BJ (cell line): ENCODE measurements around the gene ST3GAL3. TPM values are rescaled to one million over a fixed set of nuclear protein-coding genes. Genes with fewer than 3 reads are reported as not detected.
"Not testable (repeated sequence)": the region's sequence is repeated elsewhere in the genome, so short reads cannot be mapped to it uniquely, and the experiment has no call there.

Source experiments
- CTCF ChIA-PET: fragments of 350-600 bp; formaldehyde crosslinking; extraction: SDS; loops from one replicate; lab custom pipeline; 2021; ENCODE audit warnings: antibody characterized with exemption, inconsistent platforms; lab: Yijun Ruan, JAX
- POLR2A ChIA-PET: fragments of 300-600 bp; sonication (Branson Sonifier 250); formaldehyde crosslinking; extraction: SDS; loops from one replicate; lab custom pipeline; 2021; ENCODE audit warnings: antibody characterized with exemption; lab: Charles Lee
- DNase-seq: peaks from one replicate; pipeline ENCODE4 v3.0.0-alpha.2; 2011; ENCODE audit warnings: low read depth
- H3K27me3 ChIP-seq: 2 replicates; pipeline ENCODE4 v1.6.0; 2011; ENCODE audit warnings: low read length; ENCODE audit not compliant: control insufficient read depth, insufficient read depth
- H3K36me3 ChIP-seq: 2 replicates; pipeline ENCODE4 v1.5.1; 2011; ENCODE audit warnings: low read length; ENCODE audit not compliant: control insufficient read depth, insufficient read depth
- H3K4me3 ChIP-seq: 2 replicates; pipeline ENCODE4 v1.5.1; 2011; ENCODE audit warnings: low read depth, mild to moderate bottlenecking, control low read depth, low read length
- polyA plus RNA-seq: library from polyadenylated mRNA; depleted of rRNA; stranded (reverse); fragments of >200 nt; gene quantifications from 2 replicates; pipeline ENCODE4 v1.2.3, GENCODE V29; 2011
- TF ChIP-seq, protein P1 (sequence below): IDR thresholded peaks from 2 replicates; pipeline ENCODE4 v1.5.1; 2011; ENCODE audit warnings: low read depth, mild to moderate bottlenecking, control low read depth, inconsistent platforms, low read length, moderate library complexity; ENCODE audit not compliant: insufficient read depth

The ST3GAL3 gene
- polyA plus RNA-seq, 1 experiment = 24.2 TPM

DNA sequence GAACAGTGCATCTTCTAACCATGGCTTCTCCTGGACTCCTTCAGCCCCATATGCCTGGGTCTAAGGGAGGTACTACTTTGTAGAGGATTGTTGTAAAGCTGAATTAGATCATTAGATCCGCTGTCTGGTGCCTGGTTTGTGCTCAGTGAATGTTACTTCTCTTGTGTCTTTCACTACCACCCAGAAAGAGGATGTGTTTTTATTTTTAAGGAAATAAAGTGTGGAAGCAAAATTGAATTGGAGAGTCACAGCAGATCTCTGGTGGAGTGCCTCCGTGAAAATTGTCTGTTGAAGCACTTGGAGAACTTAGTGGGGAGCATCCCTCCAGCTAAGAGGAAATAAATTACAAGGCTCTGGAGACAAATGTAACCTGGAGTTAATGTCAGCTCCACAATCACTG is 124.5 kb downstream of the ST3GAL3 start:
- POLR2A ChIA-PET = no interaction called here
- Histone ChIP-seq H3K36me3 (no peaks in the 10 kb centered on the region), H3K4me3 (no peak overlapping the region), H3K27me3 (no peaks in the 10 kb centered on the region)
- TF ChIP-seq, protein P1, sequence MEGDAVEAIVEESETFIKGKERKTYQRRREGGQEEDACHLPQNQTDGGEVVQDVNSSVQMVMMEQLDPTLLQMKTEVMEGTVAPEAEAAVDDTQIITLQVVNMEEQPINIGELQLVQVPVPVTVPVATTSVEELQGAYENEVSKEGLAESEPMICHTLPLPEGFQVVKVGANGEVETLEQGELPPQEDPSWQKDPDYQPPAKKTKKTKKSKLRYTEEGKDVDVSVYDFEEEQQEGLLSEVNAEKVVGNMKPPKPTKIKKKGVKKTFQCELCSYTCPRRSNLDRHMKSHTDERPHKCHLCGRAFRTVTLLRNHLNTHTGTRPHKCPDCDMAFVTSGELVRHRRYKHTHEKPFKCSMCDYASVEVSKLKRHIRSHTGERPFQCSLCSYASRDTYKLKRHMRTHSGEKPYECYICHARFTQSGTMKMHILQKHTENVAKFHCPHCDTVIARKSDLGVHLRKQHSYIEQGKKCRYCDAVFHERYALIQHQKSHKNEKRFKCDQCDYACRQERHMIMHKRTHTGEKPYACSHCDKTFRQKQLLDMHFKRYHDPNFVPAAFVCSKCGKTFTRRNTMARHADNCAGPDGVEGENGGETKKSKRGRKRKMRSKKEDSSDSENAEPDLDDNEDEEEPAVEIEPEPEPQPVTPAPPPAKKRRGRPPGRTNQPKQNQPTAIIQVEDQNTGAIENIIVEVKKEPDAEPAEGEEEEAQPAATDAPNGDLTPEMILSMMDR = no peak
- no peak for DNase-seq
- CTCF ChIA-PET = interaction anchor here (1.2 kb wide), 1 partner anchor 103 kb away, joined by 3 read pairs; no protein-coding TSS in a partner anchor

DNA sequence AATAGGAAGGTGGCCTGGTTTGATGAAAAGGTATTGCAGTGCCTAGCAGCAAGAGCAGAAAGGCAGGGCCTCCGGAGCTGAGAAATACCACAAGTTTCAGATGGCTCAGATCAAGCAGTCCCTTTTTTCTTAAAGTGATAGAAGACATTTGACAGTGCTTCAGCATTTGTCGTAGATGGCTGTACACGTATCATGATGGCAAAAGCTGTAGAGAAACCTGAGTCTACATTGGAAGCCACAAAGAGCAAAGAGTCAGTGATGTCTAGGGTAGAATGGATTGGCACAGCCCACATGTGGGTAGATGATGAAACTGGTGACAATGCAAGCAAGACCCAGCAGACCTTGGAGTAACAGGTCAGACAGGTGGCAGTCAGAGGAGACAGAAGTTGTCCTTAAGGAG is 124.9 kb downstream of the ST3GAL3 start:
- no peaks in the 10 kb centered on the region for H3K27me3 ChIP-seq
- H3K4me3 ChIP-seq = no peak overlapping the region
- ChIA-PET CTCF (interaction anchor here (1.0 to 1.2 kb wide), 2 partner anchors 69 to 103 kb away, joined by 3 to 5 read pairs; no protein-coding TSS in a partner anchor), POLR2A (no interaction called here)
- TF ChIP-seq, protein P1 = no peak
- no peak for DNase-seq
- no peaks in the 10 kb centered on the region for H3K36me3 ChIP-seq

DNA sequence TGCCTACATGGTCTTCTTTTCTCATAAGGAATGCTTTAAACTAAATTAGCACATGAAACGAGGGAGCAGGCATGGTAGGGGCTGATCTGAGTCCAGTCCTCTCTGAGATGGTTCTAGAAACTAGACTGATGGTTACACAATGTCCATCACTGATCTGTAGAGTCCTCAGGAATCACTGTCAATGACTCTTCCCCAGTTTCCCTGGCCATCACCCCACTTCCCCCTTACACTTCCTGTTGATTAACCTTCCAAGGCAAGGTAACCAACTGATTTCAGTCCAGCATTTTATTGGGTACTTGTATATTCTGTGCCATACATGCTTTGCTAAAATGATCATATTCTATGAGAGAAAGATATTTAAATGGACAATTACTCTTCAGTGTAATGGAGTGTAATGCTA is 125.7 kb downstream of the ST3GAL3 start:
- POLR2A ChIA-PET = no interaction called here
- no peaks in the 10 kb centered on the region for H3K36me3 ChIP-seq
- no peak for DNase-seq
- CTCF ChIA-PET = interaction anchor here (1.0 to 2.5 kb wide), 3 partner anchors 70 to 101 kb away, joined by 3 to 11 read pairs (median 5); partner anchors contain the start of gene ARTN
- H3K4me3 ChIP-seq = no peak overlapping the region
- TF ChIP-seq, protein P1 = no peak
- no peaks in the 10 kb centered on the region for H3K27me3 ChIP-seq

DNA sequence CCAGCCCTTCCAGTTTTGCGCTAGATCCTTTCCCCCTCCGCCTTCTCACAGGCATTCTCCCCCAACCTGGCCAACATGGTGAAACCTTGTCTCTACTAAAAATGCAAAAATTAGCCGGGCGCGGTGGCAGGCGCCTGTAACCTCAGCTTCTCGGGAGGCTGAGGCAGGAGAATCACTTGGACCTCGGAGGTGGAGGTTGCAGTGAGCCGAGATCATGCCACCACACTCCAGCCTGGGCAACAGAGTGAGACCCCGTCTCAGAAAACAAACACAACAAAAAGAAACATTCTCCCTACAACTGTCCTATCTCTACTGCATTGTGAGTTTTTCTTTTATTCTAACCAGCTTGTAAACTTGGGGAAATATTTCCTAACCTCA is 126.6 kb downstream of the ST3GAL3 start:
- H3K27me3 ChIP-seq, H3K36me3 ChIP-seq, POLR2A ChIA-PET, H3K4me3 ChIP-seq, DNase-seq: not testable (repeated sequence)
- CTCF ChIA-PET = interaction anchor here (0.7 to 2.5 kb wide), 4 partner anchors 71 to 607 kb away, joined by 3 to 11 read pairs (median 3); partner anchors contain the start of gene ARTN

DNA sequence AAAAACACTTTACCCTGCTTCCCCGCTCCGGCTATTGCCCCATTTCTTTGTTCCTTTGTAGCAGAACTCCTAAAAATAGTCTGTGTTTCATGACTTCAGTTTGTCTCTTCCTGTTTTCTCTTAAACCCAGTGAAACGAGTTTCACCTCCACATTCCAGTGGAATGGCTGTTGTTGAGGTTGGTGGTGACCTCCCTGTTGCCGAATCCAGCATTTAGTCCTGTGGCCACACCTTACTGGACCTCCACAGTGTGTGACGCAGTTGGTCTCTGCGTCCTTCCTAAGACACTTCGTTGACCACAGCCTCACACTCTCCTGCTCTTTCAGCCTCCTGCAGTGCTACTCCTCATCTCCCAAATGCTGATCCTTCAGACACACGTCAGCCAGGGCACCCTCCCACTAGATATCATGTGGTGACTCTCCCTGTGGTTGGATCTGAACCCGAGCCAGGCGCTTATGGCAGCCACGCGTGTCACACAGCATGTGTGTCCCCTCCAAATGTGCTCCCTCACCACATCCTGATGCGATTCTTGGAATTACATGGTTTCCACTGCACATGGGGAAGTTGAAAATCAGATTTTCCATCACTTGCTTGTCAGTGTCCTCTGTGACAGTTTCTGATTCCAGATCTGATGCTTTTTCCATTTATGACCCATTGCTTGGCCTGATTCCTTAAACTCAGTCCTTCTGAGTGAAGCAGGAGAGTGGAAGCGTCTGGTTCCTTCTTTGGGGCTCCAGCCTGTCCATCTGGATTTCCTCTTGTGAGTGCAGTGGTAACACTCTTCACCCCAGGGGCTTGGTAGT is 127.1 kb downstream of the ST3GAL3 start:
- H3K4me3 ChIP-seq = no peak overlapping the region
- H3K27me3 ChIP-seq = no peaks in the 10 kb centered on the region
- TF ChIP-seq, protein P1 = no peak
- DNase-seq = peak; percentile 66
- ChIA-PET CTCF (interaction anchor here (0.7 to 2.5 kb wide), 5 partner anchors 71 to 608 kb away, joined by 3 to 11 read pairs (median 3); partner anchors contain the start of gene ARTN), POLR2A (no interaction called here)
- H3K36me3 ChIP-seq = peaks cover 3% of the 10 kb centered on the region; the same call in 1 of the 2 replicates
